WTC11 (cell line): ENCODE data around the gene GNAI3. TPM values are rescaled to one million over a fixed set of nuclear protein-coding genes. Genes with fewer than 3 reads are reported as not detected.

ENCODE experiments used
- ATAC-seq: fragments of 200-7000 bp; cut with Tn5 transposase; 2 replicates; pipeline ENCODE4 v1.10.0; 2021; ENCODE audit warnings: mild to moderate bottlenecking, moderate library complexity
- CTCF ChIA-PET: fragments of 300-600 bp; sonication (Branson Sonifier 250); formaldehyde crosslinking; loops from one replicate; lab custom pipeline; 2021; ENCODE audit warnings: antibody characterized with exemption; lab: Charles Lee
- POLR2A ChIA-PET: fragments of 350-600 bp; sonication (Branson Sonifier 250); formaldehyde crosslinking; loops from one replicate; lab custom pipeline; 2021; ENCODE audit warnings: antibody characterized with exemption; lab: Charles Lee
- DNase-seq: peaks from one replicate; pipeline ENCODE4 v3.0.0; 2021; ENCODE audit warnings: low spot score
- H3K27ac Mint-ChIP-seq: 2 replicates; pipeline ENCODE4 v1.8.0; 2021; ENCODE audit warnings: mixed read lengths
- H3K27me3 Mint-ChIP-seq: 2 replicates; pipeline ENCODE4 v1.8.0; 2021; ENCODE audit warnings: low read depth, mild to moderate bottlenecking, moderate library complexity, mixed read lengths
- H3K36me3 Mint-ChIP-seq: 2 replicates; pipeline ENCODE4 v1.8.0; 2021; ENCODE audit warnings: mixed read lengths
- H3K4me1 Mint-ChIP-seq: 2 replicates; pipeline ENCODE4 v1.8.0; 2022; ENCODE audit warnings: mixed read lengths
- H3K4me3 Mint-ChIP-seq: 2 replicates; pipeline ENCODE4 v1.8.0; 2021; ENCODE audit warnings: mild to moderate bottlenecking, moderate library complexity, mixed read lengths
- H3K9me3 Mint-ChIP-seq: 2 replicates; pipeline ENCODE4 v1.8.0; 2021; ENCODE audit warnings: mixed read lengths
- CREB1 ChIP-seq: sonication (generic); formaldehyde crosslinking; IDR thresholded peaks from 2 replicates; pipeline ENCODE4 v1.8.0; 2023; ENCODE audit warnings: mild to moderate bottlenecking, missing genetic modification reagents
- CREM ChIP-seq: sonication (generic); formaldehyde crosslinking; IDR thresholded peaks from 2 replicates; pipeline ENCODE4 v1.8.1; 2022; ENCODE audit warnings: mild to moderate bottlenecking, missing genetic modification reagents, moderate library complexity
- E2F4 ChIP-seq: sonication (generic); formaldehyde crosslinking; IDR thresholded peaks from 2 replicates; pipeline ENCODE4 v1.8.1; 2022; ENCODE audit warnings: low read depth, mild to moderate bottlenecking, moderate library complexity, missing genetic modification reagents, borderline replicate concordance
- E2F5 ChIP-seq: sonication (generic); formaldehyde crosslinking; IDR thresholded peaks from 2 replicates; pipeline ENCODE4 v1.8.1; 2022; ENCODE audit warnings: mild to moderate bottlenecking, moderate library complexity, missing genetic modification reagents
- ESRRA ChIP-seq: sonication (generic); formaldehyde crosslinking; IDR thresholded peaks from 2 replicates; pipeline ENCODE4 v1.8.1; 2022; ENCODE audit warnings: mild to moderate bottlenecking, missing genetic modification reagents, borderline replicate concordance
- GTF2I ChIP-seq: fragments of 250-450 bp; sonication (Bioruptor Pico); conservative IDR thresholded peaks from 2 replicates; pipeline ENCODE4 v1.4.0; 2021; ENCODE audit warnings: mild to moderate bottlenecking
- MYBL2 ChIP-seq: sonication (generic); formaldehyde crosslinking; IDR thresholded peaks from 2 replicates; pipeline ENCODE4 v1.8.1; 2023; ENCODE audit warnings: mild to moderate bottlenecking, moderate library complexity, missing genetic modification reagents
- NFE2L1 ChIP-seq: sonication (generic); formaldehyde crosslinking; IDR thresholded peaks from 2 replicates; pipeline ENCODE4 v1.8.1; 2023; ENCODE audit warnings: missing genetic modification reagents
- NFYB ChIP-seq: sonication (generic); formaldehyde crosslinking; conservative IDR thresholded peaks from 2 replicates; pipeline ENCODE4 v1.8.0; 2022; ENCODE audit warnings: low read depth, missing genetic modification reagents
- PRRX2 ChIP-seq: fragments of 250-450 bp; sonication (Bioruptor Pico); IDR thresholded peaks from 2 replicates; pipeline ENCODE4 v1.8.0; 2021; ENCODE audit warnings: mild to moderate bottlenecking
- SOX15 ChIP-seq: fragments of 250-450 bp; sonication (Bioruptor Pico); IDR thresholded peaks from 2 replicates; pipeline ENCODE4 v1.9.0; 2021; ENCODE audit warnings: mild to moderate bottlenecking
- TCF7 ChIP-seq: sonication (generic); formaldehyde crosslinking; IDR thresholded peaks from 2 replicates; pipeline ENCODE4 v1.8.0; 2022; ENCODE audit warnings: mild to moderate bottlenecking, low read depth, missing genetic modification reagents, moderate library complexity
- USF1 ChIP-seq: sonication (generic); formaldehyde crosslinking; IDR thresholded peaks from 2 replicates; pipeline ENCODE4 v1.8.0; 2022; ENCODE audit warnings: mild to moderate bottlenecking, missing genetic modification reagents
- ZNF423 ChIP-seq: fragments of 250-450 bp; sonication (Bioruptor Pico); IDR thresholded peaks from 2 replicates; pipeline ENCODE4 v2.1.2; 2022; ENCODE audit warnings: mild to moderate bottlenecking, moderate library complexity
- ZNF671 ChIP-seq: fragments of 250-450 bp; sonication (Bioruptor Pico); IDR thresholded peaks from 2 replicates; pipeline ENCODE4 v1.8.0; 2021; ENCODE audit warnings: mild to moderate bottlenecking
- total RNA-seq: library from RNA; stranded (reverse); gene quantifications from 3 replicates; pipeline ENCODE4 v1.2.3, GENCODE V29; 2021
- TF ChIP-seq, protein P1 (sequence below): sonication (generic); formaldehyde crosslinking; IDR thresholded peaks from 2 replicates; pipeline ENCODE4 v1.8.1; 2023; ENCODE audit warnings: mild to moderate bottlenecking, missing genetic modification reagents
- TF ChIP-seq, protein P2 (sequence below): fragments of 250-450 bp; sonication (Bioruptor Pico); IDR thresholded peaks from 2 replicates; pipeline ENCODE4 v1.9.0; 2021; ENCODE audit warnings: mild to moderate bottlenecking
- TF ChIP-seq, protein P3 (sequence below): sonication (generic); formaldehyde crosslinking; IDR thresholded peaks from 2 replicates; pipeline ENCODE4 v1.8.0; 2022; ENCODE audit warnings: mild to moderate bottlenecking, missing genetic modification reagents
- TF ChIP-seq, protein P4 (sequence below): sonication (generic); formaldehyde crosslinking; IDR thresholded peaks from 2 replicates; pipeline ENCODE4 v1.8.1; 2022; ENCODE audit warnings: mild to moderate bottlenecking, missing genetic modification reagents, moderate library complexity, borderline replicate concordance
- TF ChIP-seq, protein P5 (sequence below): sonication (generic); formaldehyde crosslinking; IDR thresholded peaks from 2 replicates; pipeline ENCODE4 v1.8.1; 2022; ENCODE audit warnings: missing genetic modification reagents, borderline replicate concordance

Gene GNAI3
- total RNA-seq, 1 experiment from 2014 or later = 7.2 TPM

DNA sequence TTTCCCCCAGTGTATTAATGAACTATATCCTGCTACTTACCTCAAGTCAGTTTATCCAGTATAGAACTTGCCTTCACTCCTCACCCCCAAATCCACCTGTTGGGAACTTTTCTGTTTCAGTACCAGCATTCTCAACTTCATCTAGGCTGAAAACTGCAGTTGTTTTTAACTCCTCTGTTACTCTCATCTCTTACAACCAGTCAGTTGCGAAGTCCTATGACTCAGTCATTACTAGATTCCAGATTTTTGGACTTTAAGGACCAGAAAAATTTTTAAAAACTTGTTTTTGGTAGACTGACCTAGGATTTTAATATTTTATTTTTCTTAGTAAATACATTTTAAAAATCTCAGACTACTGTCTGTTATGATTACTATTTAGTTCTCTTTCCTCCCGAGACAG lies 8.1 kb downstream of the GNAI3 start (continued):
- no peak for TF ChIP-seq E2F4
- no peak for TF ChIP-seq TCF7

DNA sequence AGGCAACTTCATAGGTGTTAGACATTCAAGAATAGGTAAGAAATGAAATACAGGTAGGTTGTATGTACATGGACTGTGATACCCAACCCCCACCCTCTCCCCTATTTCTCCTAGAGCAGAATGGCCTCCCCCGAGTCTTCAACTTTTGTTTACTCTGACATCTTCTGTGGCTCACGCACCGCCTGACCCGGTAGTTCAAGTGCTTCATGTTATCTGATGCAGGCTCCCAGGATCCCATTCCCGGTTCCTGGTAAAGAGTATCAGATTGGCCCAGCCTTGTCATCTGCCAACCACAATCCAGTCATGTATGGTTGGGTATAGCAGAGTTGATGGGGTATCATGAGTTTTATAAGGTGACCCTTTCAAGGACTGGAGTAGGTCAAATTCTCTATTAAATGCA lies 9.1 kb downstream of the GNAI3 start:
- no peak for DNase-seq
- no peak for ATAC-seq
- Mint-ChIP-seq H3K27me3 (no peaks in the 10 kb centered on the region), H3K4me3 (no peak overlapping the region), H3K9me3 (peaks cover 4% of the 10 kb centered on the region), H3K4me1 (peaks cover 20% of the 10 kb centered on the region)
- POLR2A ChIA-PET = interaction anchor here (1.8 kb wide), 1 partner anchor 9 kb away, joined by 9 read pairs; the partner anchor contains the start of gene GNAI3
- TF ChIP-seq NFYB (no peak), CREM (CRISPR knock-in tag) (no peak), PRRX2 (CRISPR knock-in tag) (no peak), E2F5 (CRISPR knock-in tag) (no peak), CREB1 (CRISPR knock-in tag) (no peak), SOX15 (CRISPR knock-in tag) (no peak), USF1 (no peak), MYBL2 (CRISPR knock-in tag) (no peak), ZNF423 (CRISPR knock-in tag) (no peak), ESRRA (CRISPR knock-in tag) (no peak), NFE2L1 (CRISPR knock-in tag) (no peak), ZNF671 (CRISPR knock-in tag) (no peak), GTF2I (CRISPR knock-in tag) (no peak)
- TF ChIP-seq, protein P1, sequence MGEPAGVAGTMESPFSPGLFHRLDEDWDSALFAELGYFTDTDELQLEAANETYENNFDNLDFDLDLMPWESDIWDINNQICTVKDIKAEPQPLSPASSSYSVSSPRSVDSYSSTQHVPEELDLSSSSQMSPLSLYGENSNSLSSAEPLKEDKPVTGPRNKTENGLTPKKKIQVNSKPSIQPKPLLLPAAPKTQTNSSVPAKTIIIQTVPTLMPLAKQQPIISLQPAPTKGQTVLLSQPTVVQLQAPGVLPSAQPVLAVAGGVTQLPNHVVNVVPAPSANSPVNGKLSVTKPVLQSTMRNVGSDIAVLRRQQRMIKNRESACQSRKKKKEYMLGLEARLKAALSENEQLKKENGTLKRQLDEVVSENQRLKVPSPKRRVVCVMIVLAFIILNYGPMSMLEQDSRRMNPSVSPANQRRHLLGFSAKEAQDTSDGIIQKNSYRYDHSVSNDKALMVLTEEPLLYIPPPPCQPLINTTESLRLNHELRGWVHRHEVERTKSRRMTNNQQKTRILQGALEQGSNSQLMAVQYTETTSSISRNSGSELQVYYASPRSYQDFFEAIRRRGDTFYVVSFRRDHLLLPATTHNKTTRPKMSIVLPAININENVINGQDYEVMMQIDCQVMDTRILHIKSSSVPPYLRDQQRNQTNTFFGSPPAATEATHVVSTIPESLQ (CRISPR knock-in tag) = no peak
- TF ChIP-seq, protein P2, sequence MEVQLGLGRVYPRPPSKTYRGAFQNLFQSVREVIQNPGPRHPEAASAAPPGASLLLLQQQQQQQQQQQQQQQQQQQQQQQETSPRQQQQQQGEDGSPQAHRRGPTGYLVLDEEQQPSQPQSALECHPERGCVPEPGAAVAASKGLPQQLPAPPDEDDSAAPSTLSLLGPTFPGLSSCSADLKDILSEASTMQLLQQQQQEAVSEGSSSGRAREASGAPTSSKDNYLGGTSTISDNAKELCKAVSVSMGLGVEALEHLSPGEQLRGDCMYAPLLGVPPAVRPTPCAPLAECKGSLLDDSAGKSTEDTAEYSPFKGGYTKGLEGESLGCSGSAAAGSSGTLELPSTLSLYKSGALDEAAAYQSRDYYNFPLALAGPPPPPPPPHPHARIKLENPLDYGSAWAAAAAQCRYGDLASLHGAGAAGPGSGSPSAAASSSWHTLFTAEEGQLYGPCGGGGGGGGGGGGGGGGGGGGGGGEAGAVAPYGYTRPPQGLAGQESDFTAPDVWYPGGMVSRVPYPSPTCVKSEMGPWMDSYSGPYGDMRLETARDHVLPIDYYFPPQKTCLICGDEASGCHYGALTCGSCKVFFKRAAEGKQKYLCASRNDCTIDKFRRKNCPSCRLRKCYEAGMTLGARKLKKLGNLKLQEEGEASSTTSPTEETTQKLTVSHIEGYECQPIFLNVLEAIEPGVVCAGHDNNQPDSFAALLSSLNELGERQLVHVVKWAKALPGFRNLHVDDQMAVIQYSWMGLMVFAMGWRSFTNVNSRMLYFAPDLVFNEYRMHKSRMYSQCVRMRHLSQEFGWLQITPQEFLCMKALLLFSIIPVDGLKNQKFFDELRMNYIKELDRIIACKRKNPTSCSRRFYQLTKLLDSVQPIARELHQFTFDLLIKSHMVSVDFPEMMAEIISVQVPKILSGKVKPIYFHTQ (CRISPR knock-in tag) = no peak
- TF ChIP-seq, protein P3, sequence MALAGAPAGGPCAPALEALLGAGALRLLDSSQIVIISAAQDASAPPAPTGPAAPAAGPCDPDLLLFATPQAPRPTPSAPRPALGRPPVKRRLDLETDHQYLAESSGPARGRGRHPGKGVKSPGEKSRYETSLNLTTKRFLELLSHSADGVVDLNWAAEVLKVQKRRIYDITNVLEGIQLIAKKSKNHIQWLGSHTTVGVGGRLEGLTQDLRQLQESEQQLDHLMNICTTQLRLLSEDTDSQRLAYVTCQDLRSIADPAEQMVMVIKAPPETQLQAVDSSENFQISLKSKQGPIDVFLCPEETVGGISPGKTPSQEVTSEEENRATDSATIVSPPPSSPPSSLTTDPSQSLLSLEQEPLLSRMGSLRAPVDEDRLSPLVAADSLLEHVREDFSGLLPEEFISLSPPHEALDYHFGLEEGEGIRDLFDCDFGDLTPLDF (CRISPR knock-in tag) = no peak
- TF ChIP-seq, protein P4, sequence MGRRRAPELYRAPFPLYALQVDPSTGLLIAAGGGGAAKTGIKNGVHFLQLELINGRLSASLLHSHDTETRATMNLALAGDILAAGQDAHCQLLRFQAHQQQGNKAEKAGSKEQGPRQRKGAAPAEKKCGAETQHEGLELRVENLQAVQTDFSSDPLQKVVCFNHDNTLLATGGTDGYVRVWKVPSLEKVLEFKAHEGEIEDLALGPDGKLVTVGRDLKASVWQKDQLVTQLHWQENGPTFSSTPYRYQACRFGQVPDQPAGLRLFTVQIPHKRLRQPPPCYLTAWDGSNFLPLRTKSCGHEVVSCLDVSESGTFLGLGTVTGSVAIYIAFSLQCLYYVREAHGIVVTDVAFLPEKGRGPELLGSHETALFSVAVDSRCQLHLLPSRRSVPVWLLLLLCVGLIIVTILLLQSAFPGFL = no peak
- TF ChIP-seq, protein P5, sequence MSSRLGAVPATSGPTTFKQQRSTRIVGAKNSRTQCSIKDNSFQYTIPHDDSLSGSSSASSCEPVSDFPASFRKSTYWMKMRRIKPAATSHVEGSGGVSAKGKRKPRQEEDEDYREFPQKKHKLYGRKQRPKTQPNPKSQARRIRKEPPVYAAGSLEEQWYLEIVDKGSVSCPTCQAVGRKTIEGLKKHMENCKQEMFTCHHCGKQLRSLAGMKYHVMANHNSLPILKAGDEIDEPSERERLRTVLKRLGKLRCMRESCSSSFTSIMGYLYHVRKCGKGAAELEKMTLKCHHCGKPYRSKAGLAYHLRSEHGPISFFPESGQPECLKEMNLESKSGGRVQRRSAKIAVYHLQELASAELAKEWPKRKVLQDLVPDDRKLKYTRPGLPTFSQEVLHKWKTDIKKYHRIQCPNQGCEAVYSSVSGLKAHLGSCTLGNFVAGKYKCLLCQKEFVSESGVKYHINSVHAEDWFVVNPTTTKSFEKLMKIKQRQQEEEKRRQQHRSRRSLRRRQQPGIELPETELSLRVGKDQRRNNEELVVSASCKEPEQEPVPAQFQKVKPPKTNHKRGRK (CRISPR knock-in tag) = no peak
- TF ChIP-seq, all 79 proteins: peak for 0
- no peak overlapping the region for H3K27ac Mint-ChIP-seq
- H3K36me3 Mint-ChIP-seq = peaks cover 4% of the 10 kb centered on the region; the same call in 1 of the 2 replicates
- CTCF ChIA-PET = interaction anchor here (1.0 to 2.8 kb wide), 2 partner anchors 13 to 73 kb away, joined by 3 to 11 read pairs; no protein-coding TSS in a partner anchor
